Activated gamma-delta T cell (primary cell): ENCODE results near the gene GPR146.

Source experiments
- DNase-seq: peaks from one replicate; lab custom pipeline; 2025; lab: John Stamatoyannopoulos, UW

Gene GPR146

GRCh38 chr7:1092806-1093501, 48.6 kb downstream of the GPR146 start:
- no peak for DNase-seq

- no peak for DNase-seq
Observed at GRCh38 chr7:1093502-1093843, 49.1 kb downstream of the GPR146 start.

- DNase-seq: no peak
Observed at GRCh38 chr7:1093916-1094508, 49.7 kb downstream of the GPR146 start.

- no peak for DNase-seq
Observed at GRCh38 chr7:1094870-1095269, 50.5 kb downstream of the GPR146 start.

- no peak for DNase-seq
Observed at GRCh38 chr7:1095621-1096155, 51.3 kb downstream of the GPR146 start.

- no peak for DNase-seq
Observed at GRCh38 chr7:1096156-1097119, 52.1 kb downstream of the GPR146 start.

- DNase-seq: no peak
Observed at GRCh38 chr7:1097120-1097504, 52.8 kb downstream of the GPR146 start.

- DNase-seq: no peak
Observed at GRCh38 chr7:1098243-1099153, 54.2 kb downstream of the GPR146 start.

GRCh38 chr7:1099154-1099542, 54.8 kb downstream of the GPR146 start:
- no peak for DNase-seq

GRCh38 chr7:1099637-1100036, 55.3 kb downstream of the GPR146 start:
- no peak for DNase-seq

- no peak for DNase-seq
Observed at GRCh38 chr7:1100386-1100785, 56.0 kb downstream of the GPR146 start.

- no peak for DNase-seq
Observed at GRCh38 chr7:1100834-1101562, 56.7 kb downstream of the GPR146 start.

- DNase-seq: no peak
Observed at GRCh38 chr7:1101563-1102431, 57.5 kb downstream of the GPR146 start.

- DNase-seq: no peak
Observed at GRCh38 chr7:1103009-1103788, 58.9 kb downstream of the GPR146 start.

GRCh38 chr7:1103789-1104515, 59.6 kb downstream of the GPR146 start:
- DNase-seq: no peak

GRCh38 chr7:1104516-1105179, 60.3 kb downstream of the GPR146 start:
- no peak for DNase-seq

- DNase-seq: no peak
Observed at GRCh38 chr7:1105189-1105588, 60.8 kb downstream of the GPR146 start.
